Measurements from ENCODE around the gene ZNF574.
"Not testable (repeated sequence)": the region's sequence is repeated elsewhere in the genome, so short reads cannot be mapped to it uniquely, and the experiment has no call there.

ZNF574 gene

DNA sequence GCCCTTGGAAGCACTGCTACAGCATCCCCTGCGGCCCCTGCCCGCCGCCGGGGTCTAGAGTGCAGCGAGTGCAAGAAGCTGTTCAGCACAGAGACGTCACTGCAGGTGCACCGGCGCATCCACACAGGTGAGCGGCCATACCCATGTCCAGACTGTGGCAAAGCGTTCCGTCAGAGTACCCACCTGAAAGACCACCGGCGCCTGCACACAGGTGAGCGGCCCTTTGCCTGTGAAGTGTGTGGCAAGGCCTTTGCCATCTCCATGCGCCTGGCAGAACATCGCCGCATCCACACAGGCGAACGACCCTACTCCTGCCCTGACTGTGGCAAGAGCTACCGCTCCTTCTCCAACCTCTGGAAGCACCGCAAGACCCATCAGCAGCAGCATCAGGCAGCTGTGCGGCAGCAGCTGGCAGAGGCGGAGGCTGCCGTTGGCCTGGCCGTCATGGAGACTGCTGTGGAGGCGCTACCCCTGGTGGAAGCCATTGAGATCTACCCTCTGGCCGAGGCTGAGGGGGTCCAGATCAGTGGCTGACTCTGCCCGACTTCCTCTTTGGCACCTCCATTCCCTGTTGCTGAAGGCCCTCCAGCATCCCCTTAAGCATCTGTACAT is 4.9 kb downstream of the ZNF574 start:
- no peak for DNase-seq (ENCODE audit: low spot score)

DNA sequence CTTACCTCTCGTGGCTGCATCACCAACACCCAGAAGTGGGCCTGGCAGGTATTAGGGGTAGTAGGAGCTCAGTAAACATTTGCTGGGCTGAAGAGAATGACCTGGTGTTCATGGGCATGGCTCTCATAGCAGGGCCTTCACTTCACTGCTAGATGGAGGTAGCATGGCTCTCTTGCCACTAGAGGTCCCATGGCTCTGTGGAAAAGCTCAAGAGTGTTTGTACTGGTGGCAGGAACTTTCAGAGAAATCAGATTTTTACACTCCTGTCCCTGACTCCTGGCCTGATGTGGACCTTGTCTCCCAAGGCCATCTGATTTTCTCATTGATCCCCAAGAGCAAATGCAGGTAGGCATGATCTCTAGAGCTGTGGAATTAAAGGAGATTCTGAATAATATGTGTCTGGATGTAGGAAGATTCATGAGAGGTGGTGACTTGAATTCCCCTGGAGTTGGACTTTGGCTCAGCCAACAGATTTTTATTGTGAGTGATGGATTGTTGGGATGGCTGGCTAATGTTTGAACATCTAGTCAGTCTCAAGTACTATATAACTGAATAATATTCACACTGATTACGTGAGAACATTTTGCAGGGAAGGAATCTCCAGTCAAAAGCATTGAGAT is 5.7 kb downstream of the ZNF574 start:
- DNase-seq (ENCODE audit: low spot score): peak; percentile 77

DNA sequence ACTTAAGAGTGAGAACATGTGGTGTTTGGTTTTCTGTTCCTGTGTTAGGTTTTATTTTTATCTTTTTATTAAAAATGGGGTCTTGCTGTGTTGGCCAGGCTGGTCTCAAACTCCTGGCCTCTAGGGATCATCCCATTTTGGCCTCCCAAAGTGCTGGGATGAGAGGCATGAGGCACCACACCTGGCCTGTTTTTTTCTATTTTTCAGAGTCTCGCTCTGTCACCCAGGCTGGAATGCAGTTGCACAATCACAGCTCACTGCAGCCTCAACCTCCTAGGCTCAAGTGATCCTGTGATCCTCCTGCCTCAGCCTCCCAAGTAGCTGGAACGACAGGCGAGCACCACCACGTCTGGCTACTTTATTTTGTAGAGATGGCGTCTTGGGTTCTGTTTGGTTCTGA is 7.6 kb downstream of the ZNF574 start:
- no peak for DNase-seq (ENCODE audit: low spot score)

DNA sequence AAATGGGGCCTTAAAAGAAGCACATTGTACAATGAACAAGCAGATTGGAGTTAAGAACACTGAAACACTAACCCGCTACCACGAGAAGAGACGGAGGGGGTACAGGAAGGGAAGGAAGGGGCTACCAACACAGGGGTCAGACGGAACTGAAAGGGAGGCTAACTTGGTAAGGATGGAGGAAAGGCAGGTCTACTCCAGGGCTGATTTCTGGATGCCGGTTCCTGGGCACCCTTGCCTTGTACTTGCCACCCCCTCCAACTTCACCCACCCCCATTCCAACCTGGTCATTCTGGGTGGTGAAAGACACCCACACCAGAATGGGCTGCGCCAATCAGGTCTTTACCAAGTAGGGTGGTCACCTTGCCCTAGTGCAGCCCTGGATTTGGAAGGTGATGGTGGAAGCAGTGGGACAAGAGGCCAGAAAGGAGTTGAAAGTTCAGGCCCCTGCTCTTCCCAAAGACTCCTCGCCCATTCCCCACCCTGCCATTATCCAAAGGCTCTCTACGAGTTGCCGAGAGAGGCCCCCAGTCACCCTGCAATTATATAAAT is 10.3 kb downstream of the ZNF574 start:
- no peak for DNase-seq (ENCODE audit: low spot score)

DNA sequence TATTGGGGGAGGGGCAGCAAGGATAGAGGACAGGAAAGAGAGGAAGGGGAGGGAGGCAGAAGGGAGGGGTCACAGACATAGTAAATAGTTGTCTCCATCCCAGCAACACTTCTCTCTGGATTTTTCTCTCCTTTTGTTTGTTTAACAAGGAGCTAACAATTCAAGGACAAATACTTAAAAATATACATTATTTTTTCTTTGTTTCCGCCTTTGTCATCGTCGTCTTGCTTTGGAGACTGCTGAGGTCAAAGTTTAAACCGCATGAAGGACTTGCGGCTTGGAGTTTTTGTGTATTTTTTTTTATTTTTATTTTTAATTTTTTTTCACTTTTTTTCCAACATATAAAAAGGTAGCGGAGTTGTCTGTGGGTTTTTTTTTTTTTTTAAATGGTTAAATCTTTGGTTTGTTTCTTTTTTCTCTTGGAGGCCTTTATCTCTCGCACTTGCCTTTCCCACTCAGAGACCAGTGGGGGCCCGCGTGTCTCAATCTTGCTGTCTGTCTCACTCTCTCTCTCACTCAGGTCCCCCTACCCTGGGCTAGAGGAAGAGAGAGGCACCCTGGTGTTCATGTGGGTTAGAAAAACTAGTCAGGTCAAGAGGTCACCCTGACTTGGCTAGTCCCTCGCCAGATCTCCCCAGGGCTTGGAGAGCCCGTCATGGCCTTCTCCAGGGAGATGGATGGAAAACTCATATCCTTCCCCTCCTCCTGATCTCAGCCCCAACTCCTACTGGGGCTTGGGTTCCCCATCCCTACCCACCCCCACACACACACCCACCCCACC is 11.0 kb downstream of the ZNF574 start:
- no peak for DNase-seq (ENCODE audit: low spot score)

DNA sequence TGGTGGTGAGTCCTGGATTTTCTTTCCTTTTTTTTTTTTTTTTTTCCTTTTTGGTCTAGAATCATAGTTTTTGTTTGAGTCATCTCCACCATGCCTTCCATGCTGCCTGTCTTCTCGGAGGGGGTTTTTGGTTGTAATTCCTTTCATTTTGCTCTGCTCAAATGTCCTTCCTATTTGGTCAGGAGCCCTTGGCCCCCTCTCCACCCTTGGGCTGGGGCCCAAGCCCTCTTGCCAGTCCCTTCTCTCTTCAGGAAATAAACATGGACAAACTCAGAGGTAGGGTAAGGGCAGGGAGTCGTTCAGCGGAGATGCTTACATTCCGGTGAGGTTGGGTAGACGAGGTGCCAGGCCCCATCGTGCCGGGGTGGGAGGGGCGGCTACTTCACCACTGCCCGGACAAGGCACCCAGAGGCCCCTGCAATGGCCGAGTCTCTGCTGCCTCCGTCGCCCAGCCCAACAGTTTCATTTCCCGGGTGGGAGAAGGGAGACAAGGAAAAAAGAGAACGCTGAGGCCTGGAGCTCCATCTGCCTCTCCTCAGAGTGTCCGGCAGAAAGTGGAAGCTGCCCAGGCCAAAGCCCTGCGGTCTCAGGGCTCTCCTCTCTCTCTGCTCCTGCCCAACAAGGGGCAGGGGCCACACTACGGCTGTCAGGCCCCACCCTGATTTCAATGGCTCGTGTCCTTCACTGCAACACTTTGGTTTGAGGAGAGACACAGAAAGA is 12.7 kb downstream of the ZNF574 start:
- peak; percentile 87 for DNase-seq (ENCODE audit: low spot score)

DNA sequence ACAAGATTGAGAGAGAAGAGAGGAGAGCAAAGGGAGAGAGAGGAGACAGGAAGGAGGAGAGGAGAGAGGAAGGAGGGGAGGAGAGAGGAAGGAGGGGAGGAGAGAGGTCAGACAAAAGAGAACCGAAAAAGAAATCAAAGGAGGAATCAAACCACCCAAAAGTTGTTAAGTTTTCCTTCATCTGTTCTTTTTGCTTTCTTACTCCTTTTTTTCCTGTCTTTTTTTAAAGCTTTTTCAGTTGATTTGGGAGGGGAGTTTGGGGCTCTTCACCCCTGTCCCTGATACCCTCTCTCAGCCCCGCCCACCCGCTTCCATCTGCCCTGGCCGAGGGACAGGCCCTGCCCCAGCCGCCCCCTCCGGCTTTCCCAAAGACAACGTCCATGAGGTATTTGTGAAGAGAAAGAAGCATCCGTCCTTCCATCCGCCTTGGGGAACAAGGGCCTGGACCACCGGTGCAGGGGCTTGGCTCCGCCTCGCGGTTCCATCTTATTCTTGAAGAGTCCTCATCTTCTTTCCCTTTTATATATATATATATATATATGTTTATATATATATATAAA is 13.3 kb downstream of the ZNF574 start:
- no peak for DNase-seq (ENCODE audit: low spot score)

DNA sequence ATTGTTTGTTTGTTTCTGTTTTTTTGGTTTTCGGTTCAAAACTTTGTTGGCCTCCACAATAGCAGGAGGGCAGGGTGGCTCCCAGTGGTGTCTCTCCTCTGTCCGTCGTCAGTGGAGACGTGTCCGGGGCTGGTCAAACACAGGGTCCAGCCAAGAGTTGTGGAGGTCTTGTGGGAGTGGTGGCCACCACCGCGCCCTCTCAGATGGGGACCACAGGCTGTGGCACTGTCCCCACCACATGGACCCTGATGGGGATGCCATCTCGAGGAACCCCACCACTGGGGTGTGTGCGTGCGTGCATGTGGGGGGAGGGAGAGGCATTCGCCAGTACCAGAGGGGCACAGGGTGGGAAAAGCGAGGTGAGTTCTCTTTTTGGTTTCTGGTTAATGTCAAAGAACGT is 13.8 kb downstream of the ZNF574 start:
- no peak for DNase-seq (ENCODE audit: low spot score)

DNA sequence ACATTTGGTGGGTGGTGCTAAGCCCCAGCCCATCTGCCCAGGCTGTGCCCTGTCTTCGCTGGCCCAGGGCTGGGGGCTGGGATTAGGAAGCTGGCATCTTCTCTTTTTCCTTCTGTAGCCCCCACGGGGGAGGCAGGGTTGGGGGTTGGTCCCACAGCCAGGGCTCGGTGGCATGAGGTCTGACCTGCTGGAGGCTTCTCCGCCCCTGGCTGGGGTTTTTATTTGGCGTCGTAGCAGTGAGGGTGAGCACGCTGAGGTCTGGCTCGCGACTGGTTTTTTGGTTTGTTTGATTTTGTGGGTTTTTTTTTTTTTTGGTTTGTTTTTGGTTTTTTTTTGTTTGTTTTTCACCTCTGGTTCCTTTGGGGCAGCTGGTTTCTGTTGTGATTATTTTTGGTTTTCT is 14.7 kb downstream of the ZNF574 start:
- DNase-seq (ENCODE audit: low spot score): no peak

DNA sequence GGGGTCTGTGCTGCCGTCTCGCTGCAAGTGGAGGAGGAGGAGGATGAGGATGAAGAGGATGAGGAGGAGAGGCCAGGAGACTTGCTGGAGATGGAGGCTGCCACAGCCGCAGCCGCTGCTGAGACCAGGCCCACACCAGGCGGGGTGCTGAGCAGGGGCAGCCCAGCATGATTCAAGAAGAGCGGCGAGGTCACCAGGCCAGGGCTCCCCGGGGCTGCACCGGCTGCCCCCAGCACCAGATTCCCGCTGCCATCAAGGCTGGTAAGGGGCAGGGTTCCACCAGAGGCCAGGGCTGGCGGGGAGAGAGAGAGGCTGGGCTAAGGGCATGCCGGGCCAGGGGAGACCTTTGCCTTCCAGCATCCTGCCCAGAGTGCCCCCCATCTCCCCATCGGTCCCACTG is 15.3 kb downstream of the ZNF574 start:
- no peak for DNase-seq (ENCODE audit: low spot score)

DNA sequence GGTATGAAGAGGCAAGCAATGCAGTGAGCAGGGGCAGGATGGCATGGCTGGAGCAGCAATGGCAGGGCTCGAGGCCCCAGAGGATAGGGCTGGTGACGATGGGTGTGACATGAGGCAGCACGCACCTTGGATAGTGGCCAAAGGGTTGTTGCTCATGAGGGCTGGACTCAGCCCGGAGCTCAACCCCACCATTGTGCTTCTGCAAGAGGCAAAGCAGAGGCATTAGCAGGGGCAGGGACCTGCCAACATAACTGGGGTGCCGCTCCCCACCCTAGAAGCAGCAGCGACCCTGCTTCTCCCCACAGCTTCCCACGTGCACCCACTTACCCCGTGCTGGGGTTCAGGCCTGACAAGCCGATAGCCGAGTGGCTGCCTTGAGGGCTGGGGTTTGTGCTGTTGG is 15.8 kb downstream of the ZNF574 start:
- DNase-seq (ENCODE audit: low spot score): peak; percentile 68

DNA sequence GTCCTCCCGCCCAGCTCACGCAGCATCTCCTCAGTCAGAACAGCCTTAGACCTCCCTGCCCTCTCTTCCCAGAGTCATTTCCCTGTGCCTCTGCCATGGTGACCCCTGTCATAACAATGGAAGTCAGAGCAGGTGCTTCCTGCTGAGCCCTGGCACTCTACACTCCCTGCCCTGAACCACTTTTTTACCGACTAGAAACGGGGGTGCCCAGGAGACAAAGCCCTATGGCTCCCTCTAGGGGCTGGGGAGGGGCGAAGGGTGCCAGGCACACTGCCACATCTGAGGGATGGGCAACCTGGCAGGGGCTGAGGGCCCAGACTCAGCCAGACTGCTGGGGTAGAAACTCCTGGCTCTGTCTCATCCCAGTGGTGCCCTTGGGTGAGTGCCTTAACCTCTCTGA is 16.4 kb downstream of the ZNF574 start:
- no peak for DNase-seq (ENCODE audit: low spot score)

DNA sequence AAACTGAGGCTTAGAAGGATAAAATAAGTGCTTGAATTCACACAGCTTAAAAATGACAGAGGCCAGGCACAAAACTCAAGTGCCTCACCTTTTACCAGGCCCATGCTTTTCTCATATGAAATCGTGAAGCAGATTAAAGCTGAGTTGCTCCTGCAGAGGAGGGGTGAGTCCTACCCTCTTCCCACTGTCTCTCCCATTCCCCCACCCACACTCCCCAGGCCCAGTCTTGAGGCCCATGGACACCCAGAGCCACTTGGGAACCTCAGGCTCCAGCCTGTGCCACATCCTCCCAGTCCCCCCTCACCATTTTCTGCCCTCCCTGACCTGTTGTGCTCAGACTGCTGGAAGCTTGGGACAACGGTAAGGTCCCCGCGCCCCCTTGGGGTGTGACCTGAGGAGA is 17.5 kb downstream of the ZNF574 start:
- no peak for DNase-seq (ENCODE audit: low spot score)

DNA sequence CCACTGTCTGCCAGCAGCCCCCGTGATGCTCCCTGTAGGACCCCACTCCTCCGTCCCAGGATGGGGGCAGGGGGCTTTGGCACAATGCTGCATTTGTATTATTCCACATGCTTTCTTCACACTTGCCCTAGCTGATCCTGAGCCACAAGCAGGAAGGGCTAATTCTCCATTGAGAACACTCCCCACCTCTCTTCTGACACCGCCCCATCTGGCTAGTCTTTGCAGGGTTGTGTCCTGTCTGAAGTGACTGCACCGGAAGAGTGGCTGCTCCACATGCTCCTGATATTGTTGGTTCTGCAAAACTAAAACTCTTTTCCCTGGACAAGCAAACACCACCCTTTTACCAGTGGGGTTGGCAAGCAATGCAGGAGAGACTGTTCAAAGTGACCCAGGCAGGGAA is 18.0 kb downstream of the ZNF574 start:
- DNase-seq (ENCODE audit: low spot score): no peak

DNA sequence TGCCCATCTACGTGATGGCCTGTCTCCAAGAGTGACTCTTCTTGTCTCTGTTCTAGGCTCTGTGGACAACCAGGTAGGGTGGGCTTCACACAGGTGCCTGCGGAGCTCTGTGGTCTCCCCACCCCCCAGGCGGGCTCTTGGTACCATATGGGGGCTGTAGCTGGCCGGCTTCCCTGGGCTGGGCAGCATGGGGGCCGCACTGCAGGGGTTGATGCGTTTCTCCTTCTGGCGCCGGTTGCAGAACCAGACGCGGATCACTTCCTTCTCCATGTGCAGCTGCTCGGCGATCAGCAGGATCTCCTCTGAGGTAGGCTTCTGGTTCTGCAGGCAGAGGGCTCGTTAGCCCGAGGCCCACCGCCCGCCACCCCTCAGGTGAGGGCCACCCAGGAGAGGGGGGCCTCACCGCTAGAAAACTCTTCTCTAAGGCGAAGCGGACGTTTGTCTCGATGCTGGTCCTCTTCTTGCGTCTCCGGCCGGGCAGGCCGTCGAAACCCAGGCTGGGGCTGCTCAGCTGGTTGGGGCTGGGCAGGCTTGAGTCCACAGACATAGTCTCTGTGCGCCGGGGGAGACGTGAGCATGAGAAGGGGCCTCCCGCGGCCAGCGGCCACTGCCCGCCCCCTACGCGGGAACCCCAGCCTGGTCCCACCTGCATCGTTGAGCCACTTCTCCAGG is 19.3 kb downstream of the ZNF574 start:
- DNase-seq (ENCODE audit: low spot score): no peak

DNA sequence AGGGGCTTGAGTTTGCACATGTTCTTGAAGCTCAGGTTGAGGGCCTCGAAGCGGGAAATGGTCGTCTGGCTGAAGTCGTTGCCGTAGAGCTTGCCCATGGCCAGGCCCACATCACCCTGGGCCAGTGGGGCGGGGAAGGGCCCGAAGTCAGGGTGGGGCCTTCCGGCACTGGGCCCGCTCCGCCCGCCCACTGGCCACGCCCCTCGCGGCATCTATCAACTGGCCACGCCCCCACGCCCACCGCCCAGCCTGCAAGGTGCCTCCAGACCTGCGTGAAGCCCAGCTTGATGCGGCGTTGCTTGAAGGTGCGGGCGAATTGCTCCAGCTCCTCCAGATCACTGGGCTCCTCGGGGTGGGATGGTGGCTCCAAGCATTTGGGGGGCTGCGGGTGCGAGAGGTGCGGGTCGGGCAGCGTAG is 19.9 kb downstream of the ZNF574 start:
- no peak for DNase-seq (ENCODE audit: low spot score)

DNA sequence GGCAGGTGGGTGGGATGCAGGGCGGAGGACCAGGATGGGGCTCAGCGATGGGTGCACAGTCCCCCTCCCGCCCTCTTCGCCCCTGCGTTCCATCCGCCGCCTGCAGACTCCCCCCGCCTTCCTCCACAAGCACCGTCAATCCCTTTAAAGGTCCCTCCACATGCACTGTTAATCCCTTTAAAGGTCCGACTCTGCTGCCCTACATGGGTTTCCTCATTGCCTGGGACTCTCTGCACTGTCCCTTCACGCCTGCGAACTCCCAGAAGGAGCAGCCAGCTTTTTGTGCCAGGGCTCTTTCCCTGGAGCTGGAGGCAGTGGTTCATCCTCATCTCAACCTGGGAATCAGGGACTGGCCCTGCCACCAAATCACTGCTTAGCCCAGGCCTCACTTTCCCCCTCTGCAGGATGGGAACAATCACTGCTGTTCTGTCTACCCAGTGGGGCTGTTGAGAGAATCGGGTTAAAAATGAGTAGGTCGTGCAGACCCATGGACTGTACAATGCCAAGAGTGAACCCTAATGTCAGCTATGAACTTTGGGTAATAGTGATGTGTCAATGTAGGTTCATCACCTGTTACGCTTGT is 20.4 kb downstream of the ZNF574 start:
- no peak for DNase-seq (ENCODE audit: low spot score)

DNA sequence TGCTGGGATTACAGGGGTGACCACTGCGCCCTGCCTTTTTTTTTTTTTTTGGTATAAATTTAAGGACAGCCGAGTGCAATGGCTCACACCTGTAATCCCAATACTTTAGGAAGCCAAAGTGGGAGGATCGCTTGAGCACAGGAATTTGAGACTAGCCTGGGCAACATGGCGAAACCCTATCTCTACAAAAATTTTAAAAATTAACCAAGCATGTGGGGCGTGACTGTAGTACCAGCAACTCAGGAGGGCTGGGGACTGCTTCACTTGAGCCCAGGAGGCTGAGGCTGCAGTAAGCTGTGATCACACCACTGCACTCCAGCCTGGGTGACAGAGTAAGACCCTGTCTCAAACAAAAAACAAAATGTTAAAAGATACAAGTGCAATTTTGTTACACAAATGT is 21.5 kb downstream of the ZNF574 start:
- DNase-seq (ENCODE audit: low spot score): no peak

DNA sequence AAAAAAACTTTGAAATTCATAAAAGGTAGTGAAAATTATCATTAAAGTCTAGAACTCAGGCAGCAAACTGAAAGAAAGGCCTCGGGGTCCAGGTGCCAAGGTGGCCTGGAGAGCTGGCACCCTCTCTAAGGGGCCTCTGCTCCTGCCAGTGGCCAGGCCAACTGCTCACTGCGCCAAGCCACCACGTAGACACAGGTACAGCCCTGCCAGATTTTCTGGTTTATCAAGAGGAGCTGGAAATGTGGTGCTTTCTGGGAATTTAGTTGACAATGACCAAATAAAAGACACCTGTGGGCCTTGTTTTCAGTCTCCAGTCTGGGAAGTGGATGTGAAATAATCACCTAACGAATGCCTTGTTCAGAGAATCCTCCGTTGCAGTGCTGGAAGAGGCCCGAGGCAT is 22.8 kb downstream of the ZNF574 start:
- DNase-seq (ENCODE audit: low spot score): no peak

DNA sequence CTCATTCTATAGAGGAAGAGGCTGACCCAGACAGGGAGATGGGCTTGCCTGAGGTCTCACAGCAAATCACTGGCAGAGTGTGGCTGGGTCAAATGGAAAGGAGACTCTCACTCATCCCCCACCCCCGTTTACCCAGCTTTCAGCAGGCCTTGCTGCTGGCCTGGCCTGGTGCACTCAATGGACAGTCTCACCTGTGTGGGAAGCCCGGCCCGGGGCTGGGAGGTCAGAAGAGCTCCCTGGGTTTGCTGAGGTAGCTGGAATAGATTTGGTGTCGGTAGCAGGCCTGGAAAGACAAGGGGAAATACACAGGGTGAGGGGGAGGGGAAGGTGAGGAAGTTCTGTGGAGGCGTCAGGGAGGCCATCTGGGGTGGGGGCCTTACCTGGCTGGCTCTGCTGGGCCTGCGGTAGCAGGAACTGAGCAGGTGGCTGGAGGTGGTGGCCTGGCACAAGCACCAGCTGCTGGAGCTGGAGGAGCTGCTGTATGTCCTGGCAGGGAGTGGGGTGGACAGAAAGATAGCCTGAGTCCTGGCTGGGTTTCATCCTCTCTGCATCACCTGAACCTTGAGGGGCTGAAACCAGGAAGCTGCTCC is 23.5 kb downstream of the ZNF574 start:
- DNase-seq (ENCODE audit: low spot score): no peak

DNA sequence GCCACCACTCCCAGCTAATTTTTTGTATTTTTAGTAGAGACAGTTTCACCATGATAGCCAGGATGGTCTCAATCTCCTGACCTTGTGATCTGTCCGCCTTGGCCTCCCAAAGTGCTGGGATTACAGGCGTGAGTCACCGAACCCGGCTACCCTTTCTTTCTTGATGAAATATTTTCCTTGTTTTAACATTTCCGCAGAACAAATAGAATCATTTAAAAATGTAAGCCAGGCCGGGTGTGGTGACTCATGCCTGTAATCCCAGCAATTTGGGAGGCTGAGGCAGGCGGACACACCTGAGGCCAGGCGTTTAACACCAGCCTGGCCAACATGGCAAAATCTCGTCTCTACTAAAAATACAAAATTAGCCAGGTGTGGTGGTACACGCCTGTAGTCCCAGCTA is 24.3 kb downstream of the ZNF574 start:
- not testable (repeated sequence) for DNase-seq (ENCODE audit: low spot score)
